ENCODE measurements around the gene NCKAP5. TPM values are rescaled to one million over a fixed set of nuclear protein-coding genes. Genes with fewer than 3 reads are reported as not detected.

The NCKAP5 gene
- total RNA-seq, 1 donor from 2014 or later: 0.46 TPM

DNA sequence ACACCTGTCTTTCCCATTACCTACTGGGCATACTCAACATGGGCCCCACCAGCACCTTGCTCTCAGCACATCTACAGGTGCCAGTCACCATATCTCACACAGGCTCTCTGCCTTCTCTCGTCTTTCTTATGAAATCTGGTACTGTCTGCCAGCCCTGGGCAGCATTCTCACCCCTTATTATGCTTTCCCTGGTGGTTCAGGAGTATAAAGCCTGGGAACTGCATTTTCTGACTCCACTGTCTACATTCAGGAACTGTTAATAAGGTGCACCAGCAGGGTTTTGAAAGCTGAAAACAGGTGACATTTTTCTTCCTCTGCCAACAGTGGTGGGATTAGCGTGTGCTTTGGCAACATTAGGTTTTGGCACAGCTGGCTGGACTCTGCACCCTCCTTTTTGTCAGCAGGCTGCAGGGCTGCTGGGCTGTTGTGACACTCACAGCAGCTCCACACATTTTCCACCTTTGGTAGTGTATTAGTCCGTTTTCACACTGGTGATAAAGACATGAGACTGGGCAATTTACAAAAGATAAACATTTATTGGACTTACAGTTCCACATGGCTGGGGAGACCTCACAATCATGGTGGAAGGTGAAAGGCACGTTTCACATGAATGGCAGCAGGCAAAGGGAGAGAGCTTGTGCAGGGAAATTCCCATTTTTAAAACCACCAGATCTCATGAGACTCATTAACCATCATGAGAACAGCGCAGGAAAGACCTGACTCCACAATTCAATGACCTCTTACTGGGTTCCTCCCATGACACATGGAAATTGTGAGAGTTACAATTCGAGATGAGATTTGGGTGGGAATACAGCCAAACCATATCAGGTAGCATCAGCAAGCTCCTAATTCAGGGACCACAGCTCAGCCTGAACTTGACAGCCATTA, 555.2 kb downstream of the NCKAP5 start:
- TF ChIP-seq, protein P1, sequence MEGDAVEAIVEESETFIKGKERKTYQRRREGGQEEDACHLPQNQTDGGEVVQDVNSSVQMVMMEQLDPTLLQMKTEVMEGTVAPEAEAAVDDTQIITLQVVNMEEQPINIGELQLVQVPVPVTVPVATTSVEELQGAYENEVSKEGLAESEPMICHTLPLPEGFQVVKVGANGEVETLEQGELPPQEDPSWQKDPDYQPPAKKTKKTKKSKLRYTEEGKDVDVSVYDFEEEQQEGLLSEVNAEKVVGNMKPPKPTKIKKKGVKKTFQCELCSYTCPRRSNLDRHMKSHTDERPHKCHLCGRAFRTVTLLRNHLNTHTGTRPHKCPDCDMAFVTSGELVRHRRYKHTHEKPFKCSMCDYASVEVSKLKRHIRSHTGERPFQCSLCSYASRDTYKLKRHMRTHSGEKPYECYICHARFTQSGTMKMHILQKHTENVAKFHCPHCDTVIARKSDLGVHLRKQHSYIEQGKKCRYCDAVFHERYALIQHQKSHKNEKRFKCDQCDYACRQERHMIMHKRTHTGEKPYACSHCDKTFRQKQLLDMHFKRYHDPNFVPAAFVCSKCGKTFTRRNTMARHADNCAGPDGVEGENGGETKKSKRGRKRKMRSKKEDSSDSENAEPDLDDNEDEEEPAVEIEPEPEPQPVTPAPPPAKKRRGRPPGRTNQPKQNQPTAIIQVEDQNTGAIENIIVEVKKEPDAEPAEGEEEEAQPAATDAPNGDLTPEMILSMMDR (IDR thresholded peaks at IDR 0.05): no peak
- no peaks in the 10 kb centered on the region for H3K4me1 Mint-ChIP-seq (ENCODE audit: unreplicated experiment)
- no peak for DNase-seq (ENCODE audit: extremely low spot score, unreplicated experiment)
- H3K4me3 Mint-ChIP-seq (ENCODE audit: unreplicated experiment): no peak overlapping the region
- H3K36me3 Mint-ChIP-seq (ENCODE audit: unreplicated experiment): no peaks in the 10 kb centered on the region
- H3K27me3 Mint-ChIP-seq (ENCODE audit: unreplicated experiment): no peaks in the 10 kb centered on the region
- peaks cover 30% of the 10 kb centered on the region for H3K9me3 Mint-ChIP-seq (ENCODE audit: unreplicated experiment)
- H3K27ac Mint-ChIP-seq (ENCODE audit: unreplicated experiment): no peak overlapping the region

DNA sequence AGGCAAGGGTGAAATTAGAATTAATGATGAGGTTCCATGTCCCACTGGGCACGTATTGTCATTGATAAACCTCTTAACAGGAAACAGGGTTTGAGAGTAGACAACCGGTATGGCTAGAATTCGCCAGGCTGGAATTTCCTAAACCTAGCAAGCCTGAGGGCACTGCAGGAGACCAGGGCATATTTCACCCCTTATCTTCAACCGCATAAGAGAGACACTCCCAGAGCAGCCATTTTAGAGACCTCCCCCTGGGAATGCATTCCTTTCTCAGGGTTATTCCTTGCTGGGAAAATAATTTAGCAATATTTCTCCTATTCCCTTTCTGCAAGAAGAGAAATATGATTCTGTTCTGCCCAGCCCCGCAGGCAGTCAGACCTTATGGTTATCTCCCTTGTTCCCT, 563.6 kb downstream of the NCKAP5 start:
- DNase-seq (ENCODE audit: extremely low spot score, unreplicated experiment): no peak
- H3K36me3 Mint-ChIP-seq (ENCODE audit: unreplicated experiment): no peaks in the 10 kb centered on the region
- TF ChIP-seq, protein P1 (IDR thresholded peaks at IDR 0.05): no peak
- H3K27ac Mint-ChIP-seq (ENCODE audit: unreplicated experiment): no peak overlapping the region
- no peak overlapping the region for H3K4me3 Mint-ChIP-seq (ENCODE audit: unreplicated experiment)
- H3K9me3 Mint-ChIP-seq (ENCODE audit: unreplicated experiment): peaks cover 22% of the 10 kb centered on the region
- no peaks in the 10 kb centered on the region for H3K27me3 Mint-ChIP-seq (ENCODE audit: unreplicated experiment)
- H3K4me1 Mint-ChIP-seq (ENCODE audit: unreplicated experiment): no peaks in the 10 kb centered on the region

DNA sequence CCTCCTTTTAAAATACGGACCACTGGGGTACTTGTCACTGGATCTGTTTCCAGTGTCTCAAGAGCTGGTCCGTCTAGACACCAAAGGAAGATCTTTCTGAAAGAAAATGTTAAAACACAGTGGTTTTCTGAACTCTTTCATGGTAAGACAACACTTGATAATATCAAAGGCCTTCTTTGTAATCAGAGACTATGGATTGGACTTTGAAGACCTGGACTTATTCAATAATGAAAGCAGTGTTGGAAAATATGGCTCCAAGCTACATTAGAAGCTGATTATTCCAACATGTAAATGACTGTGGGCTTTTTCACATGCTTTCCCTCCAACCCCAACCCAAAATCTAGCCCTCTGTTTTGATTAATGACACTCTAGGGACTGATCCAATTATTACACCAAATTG, 568.8 kb downstream of the NCKAP5 start:
- Mint-ChIP-seq H3K4me1 (ENCODE audit: unreplicated experiment) (no peaks in the 10 kb centered on the region), H3K36me3 (ENCODE audit: unreplicated experiment) (no peaks in the 10 kb centered on the region), H3K4me3 (ENCODE audit: unreplicated experiment) (no peak overlapping the region), H3K9me3 (ENCODE audit: unreplicated experiment) (peaks cover 24% of the 10 kb centered on the region), H3K27me3 (ENCODE audit: unreplicated experiment) (no peaks in the 10 kb centered on the region), H3K27ac (ENCODE audit: unreplicated experiment) (no peak overlapping the region)
- TF ChIP-seq, protein P1 (IDR thresholded peaks at IDR 0.05): no peak
- DNase-seq (ENCODE audit: extremely low spot score, unreplicated experiment): no peak

DNA sequence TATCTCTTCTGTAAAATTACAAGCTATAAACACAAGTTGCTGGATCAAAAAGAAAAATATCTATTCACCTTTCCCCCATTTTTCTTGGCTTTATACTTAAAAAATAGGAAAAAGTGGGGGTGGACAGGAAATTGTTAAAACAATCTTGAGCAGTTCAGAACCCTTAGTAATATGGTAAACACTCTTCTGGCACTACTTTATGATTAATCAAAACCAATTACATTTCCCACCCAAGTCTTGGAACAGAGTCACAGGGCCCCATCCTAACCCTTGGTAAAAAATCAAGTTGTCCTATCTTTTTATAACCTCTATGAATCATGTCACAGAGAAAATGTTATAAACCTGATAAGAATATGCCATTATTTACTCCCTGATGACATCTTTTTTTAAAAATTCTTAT, 570.0 kb downstream of the NCKAP5 start:
- TF ChIP-seq, protein P1 (IDR thresholded peaks at IDR 0.05): no peak

DNA sequence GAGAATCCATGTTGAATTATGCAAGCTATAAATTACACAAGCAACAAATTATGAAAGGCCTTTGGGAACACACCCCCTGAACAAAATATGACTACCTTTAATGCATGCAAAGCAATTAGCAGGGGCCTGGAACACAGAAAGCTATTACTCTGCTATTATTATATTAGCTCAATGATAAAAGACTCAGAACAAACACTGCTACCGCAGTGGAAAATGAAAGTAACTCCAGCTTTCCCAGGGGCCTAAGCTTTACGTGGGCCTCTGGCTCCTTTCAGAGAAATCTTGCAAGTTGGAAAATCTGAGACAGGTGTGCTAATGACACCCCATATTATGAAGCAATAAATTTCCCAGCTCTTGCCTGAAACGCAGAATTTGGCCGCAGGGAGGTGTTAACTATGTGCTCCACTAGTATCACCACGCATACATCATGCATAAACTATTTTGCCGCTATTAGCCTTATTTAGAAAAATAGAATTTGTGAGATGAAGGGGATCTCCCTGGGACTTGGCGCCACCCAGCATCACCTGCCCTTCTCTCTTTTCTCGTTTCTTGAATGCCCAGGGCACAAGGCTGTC, 576.7 kb downstream of the NCKAP5 start:
- Mint-ChIP-seq H3K9me3 (ENCODE audit: unreplicated experiment) (peaks cover 9% of the 10 kb centered on the region), H3K36me3 (ENCODE audit: unreplicated experiment) (no peaks in the 10 kb centered on the region), H3K4me3 (ENCODE audit: unreplicated experiment) (no peak overlapping the region), H3K4me1 (ENCODE audit: unreplicated experiment) (no peaks in the 10 kb centered on the region), H3K27ac (ENCODE audit: unreplicated experiment) (no peak overlapping the region), H3K27me3 (ENCODE audit: unreplicated experiment) (no peaks in the 10 kb centered on the region)
- DNase-seq (ENCODE audit: extremely low spot score, unreplicated experiment): no peak
- TF ChIP-seq, protein P1 (IDR thresholded peaks at IDR 0.05): no peak

More for the DNA sequence above, 570.0 kb downstream of the NCKAP5 start:
- no peak overlapping the region for H3K27ac Mint-ChIP-seq (ENCODE audit: unreplicated experiment)
- no peaks in the 10 kb centered on the region for H3K27me3 Mint-ChIP-seq (ENCODE audit: unreplicated experiment)
- H3K9me3 Mint-ChIP-seq (ENCODE audit: unreplicated experiment): peaks cover 19% of the 10 kb centered on the region
- no peak for DNase-seq (ENCODE audit: extremely low spot score, unreplicated experiment)
- no peaks in the 10 kb centered on the region for H3K4me1 Mint-ChIP-seq (ENCODE audit: unreplicated experiment)
- H3K36me3 Mint-ChIP-seq (ENCODE audit: unreplicated experiment): no peaks in the 10 kb centered on the region
- no peak overlapping the region for H3K4me3 Mint-ChIP-seq (ENCODE audit: unreplicated experiment)

Data from osteocyte (in vitro differentiated cells).